ENCODE measurements around the gene LGALS4.

DNA sequence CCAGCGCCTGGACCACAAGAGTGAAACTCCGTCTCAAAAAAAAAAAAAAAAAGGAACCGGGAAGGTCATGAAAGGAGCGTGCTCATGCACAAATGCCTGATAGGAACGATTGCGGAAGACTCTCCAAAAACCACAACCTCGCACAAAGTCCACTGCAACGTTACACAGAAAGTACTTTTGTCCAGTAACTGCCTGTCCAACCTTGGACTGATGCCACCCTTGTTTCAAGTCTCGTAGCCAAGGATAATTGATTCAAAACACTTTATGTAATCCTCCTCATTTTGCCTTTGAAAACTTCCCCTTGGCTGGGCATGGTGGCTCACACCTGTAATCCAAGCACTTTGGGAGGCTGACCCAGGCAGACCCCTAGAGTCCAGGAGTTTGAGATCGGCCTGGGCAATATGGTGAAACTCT lies 53.1 kb downstream of the LGALS4 start:
- TF ChIP-seq, protein P1, sequence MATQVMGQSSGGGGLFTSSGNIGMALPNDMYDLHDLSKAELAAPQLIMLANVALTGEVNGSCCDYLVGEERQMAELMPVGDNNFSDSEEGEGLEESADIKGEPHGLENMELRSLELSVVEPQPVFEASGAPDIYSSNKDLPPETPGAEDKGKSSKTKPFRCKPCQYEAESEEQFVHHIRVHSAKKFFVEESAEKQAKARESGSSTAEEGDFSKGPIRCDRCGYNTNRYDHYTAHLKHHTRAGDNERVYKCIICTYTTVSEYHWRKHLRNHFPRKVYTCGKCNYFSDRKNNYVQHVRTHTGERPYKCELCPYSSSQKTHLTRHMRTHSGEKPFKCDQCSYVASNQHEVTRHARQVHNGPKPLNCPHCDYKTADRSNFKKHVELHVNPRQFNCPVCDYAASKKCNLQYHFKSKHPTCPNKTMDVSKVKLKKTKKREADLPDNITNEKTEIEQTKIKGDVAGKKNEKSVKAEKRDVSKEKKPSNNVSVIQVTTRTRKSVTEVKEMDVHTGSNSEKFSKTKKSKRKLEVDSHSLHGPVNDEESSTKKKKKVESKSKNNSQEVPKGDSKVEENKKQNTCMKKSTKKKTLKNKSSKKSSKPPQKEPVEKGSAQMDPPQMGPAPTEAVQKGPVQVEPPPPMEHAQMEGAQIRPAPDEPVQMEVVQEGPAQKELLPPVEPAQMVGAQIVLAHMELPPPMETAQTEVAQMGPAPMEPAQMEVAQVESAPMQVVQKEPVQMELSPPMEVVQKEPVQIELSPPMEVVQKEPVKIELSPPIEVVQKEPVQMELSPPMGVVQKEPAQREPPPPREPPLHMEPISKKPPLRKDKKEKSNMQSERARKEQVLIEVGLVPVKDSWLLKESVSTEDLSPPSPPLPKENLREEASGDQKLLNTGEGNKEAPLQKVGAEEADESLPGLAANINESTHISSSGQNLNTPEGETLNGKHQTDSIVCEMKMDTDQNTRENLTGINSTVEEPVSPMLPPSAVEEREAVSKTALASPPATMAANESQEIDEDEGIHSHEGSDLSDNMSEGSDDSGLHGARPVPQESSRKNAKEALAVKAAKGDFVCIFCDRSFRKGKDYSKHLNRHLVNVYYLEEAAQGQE (IDR thresholded peaks at IDR 0.05; ENCODE audit: insufficient read depth in 1 of 2, low read depth in 2 of 2, low read length in 2 of 2) = no peak
- no peak for TF ChIP-seq SIN3A (IDR thresholded peaks at IDR 0.05; ENCODE audit: borderline replicate concordance, insufficient read depth, low read length)
- no peak for TF ChIP-seq TAF1 (IDR thresholded peaks at IDR 0.05; ENCODE audit: borderline replicate concordance, insufficient read depth, low read length)
- no peak for TF ChIP-seq POLR2AphosphoS5 (IDR thresholded peaks at IDR 0.05; ENCODE audit: low read depth, low read length)
- no peak for TF ChIP-seq FOXP2 (optimal IDR thresholded peaks at IDR 0.05; ENCODE audit: borderline replicate concordance, extremely low read depth, extremely low read length, insufficient read depth)
